MM.1S (cell line): ENCODE measurements around the gene EPB41L3.

Experiments
- DNase-seq: peaks from one replicate; pipeline ENCODE4 v3.0.0-alpha.2; 2015
- H2AFZ ChIP-seq: fragments of 300-600 bp; sonication (generic); 2 replicates; pipeline ENCODE4 v1.6.0; 2016; ENCODE audit warnings: antibody characterized with exemption, low read length
- H3F3A ChIP-seq: fragments of 300-600 bp; sonication (generic); 2 replicates; pipeline ENCODE4 v1.6.1; 2016; ENCODE audit warnings: mild to moderate bottlenecking, antibody characterized with exemption, low read length, moderate library complexity, mixed read lengths; ENCODE audit not compliant: insufficient read depth
- H3K27ac ChIP-seq: fragments of 300-600 bp; sonication (generic); 2 replicates; pipeline ENCODE4 v1.5.1; 2016; ENCODE audit warnings: mild to moderate bottlenecking, low read length
- H3K27me3 ChIP-seq: fragments of 300-600 bp; sonication (generic); replicated peaks from 2 replicates; pipeline ENCODE4 v1.6.0; 2016; ENCODE audit warnings: low read length; ENCODE audit not compliant: insufficient read depth
- H3K36me3 ChIP-seq: fragments of 300-600 bp; sonication (generic); replicated peaks from 2 replicates; pipeline ENCODE4 v1.6.1; 2016; ENCODE audit warnings: mild to moderate bottlenecking, low read length, mixed read lengths; ENCODE audit not compliant: insufficient read depth
- H3K4me1 ChIP-seq: fragments of 300-600 bp; sonication (generic); 2 replicates; pipeline ENCODE4 v1.6.1; 2016; ENCODE audit warnings: low read length, mixed read lengths
- H3K4me2 ChIP-seq: fragments of 300-600 bp; sonication (generic); 2 replicates; pipeline ENCODE4 v1.6.0; 2016; ENCODE audit warnings: low read depth, low read length
- H3K4me3 ChIP-seq: fragments of 300-600 bp; sonication (generic); 2 replicates; pipeline ENCODE4 v1.5.1; 2016; ENCODE audit warnings: low read length, mixed read lengths
- H3K79me2 ChIP-seq: fragments of 300-600 bp; sonication (generic); 2 replicates; pipeline ENCODE4 v1.6.1; 2016; ENCODE audit warnings: mixed run types, low read length, mixed read lengths
- H3K9ac ChIP-seq: fragments of 300-600 bp; sonication (generic); 2 replicates; pipeline ENCODE4 v1.6.1; 2016; ENCODE audit warnings: low read length, mixed read lengths
- H3K9me2 ChIP-seq: fragments of 300-600 bp; sonication (generic); replicated peaks from 2 replicates; pipeline ENCODE4 v1.6.1; 2016; ENCODE audit warnings: mild to moderate bottlenecking, low read length, mixed read lengths; ENCODE audit not compliant: insufficient read depth
- H3K9me3 ChIP-seq: fragments of 300-600 bp; sonication (generic); replicated peaks from 2 replicates; pipeline ENCODE4 v1.6.1; 2016; ENCODE audit warnings: mild to moderate bottlenecking, low read length, mixed read lengths; ENCODE audit not compliant: insufficient read depth
- H4K20me1 ChIP-seq: fragments of 300-600 bp; sonication (generic); 2 replicates; pipeline ENCODE4 v1.6.1; 2016; ENCODE audit warnings: mild to moderate bottlenecking, low read length, moderate library complexity, mixed read lengths; ENCODE audit not compliant: insufficient read depth
- EZH2 ChIP-seq: fragments of 300-600 bp; sonication (generic); optimal IDR thresholded peaks from 2 replicates; pipeline ENCODE3; 2017; ENCODE audit warnings: low read depth, mild to moderate bottlenecking, antibody characterized with exemption, low read length, mixed read lengths
- EZH2phosphoT487 ChIP-seq: fragments of 300-600 bp; sonication (generic); IDR thresholded peaks from 2 replicates; pipeline ENCODE4 v1.6.1; 2018; ENCODE audit warnings: antibody characterized with exemption, low read length
- TF ChIP-seq, protein P1 (sequence below): fragments of 300-600 bp; sonication (generic); IDR thresholded peaks from 2 replicates; pipeline ENCODE4 v1.5.1; 2016; ENCODE audit warnings: antibody characterized with exemption, low read length, mixed read lengths

The EPB41L3 gene

DNA sequence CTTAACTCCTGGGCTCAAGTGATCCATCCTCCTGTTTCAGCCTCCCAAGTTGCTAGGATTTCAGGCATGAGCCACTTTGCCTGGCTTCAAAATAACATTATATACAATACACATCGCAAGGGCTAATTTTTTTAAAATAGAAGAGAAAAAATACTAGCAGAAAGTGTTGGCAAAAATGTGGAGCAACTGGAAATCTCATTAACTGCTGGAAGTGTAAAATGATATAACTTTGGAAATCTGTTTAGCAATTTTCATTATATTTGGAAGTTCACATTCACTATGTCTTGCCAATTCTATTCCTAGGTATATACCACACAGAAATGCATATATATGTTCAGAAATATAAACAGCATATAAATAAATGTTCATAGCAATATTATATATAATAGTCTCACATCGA is 193.2 kb downstream of the EPB41L3 start:
- TF ChIP-seq, protein P1, sequence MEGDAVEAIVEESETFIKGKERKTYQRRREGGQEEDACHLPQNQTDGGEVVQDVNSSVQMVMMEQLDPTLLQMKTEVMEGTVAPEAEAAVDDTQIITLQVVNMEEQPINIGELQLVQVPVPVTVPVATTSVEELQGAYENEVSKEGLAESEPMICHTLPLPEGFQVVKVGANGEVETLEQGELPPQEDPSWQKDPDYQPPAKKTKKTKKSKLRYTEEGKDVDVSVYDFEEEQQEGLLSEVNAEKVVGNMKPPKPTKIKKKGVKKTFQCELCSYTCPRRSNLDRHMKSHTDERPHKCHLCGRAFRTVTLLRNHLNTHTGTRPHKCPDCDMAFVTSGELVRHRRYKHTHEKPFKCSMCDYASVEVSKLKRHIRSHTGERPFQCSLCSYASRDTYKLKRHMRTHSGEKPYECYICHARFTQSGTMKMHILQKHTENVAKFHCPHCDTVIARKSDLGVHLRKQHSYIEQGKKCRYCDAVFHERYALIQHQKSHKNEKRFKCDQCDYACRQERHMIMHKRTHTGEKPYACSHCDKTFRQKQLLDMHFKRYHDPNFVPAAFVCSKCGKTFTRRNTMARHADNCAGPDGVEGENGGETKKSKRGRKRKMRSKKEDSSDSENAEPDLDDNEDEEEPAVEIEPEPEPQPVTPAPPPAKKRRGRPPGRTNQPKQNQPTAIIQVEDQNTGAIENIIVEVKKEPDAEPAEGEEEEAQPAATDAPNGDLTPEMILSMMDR = no peak
- no peak for TF ChIP-seq EZH2phosphoT487
- no peak for TF ChIP-seq EZH2
- Histone ChIP-seq H3K9me3 (no peaks in the 10 kb centered on the region), H4K20me1 (no peaks in the 10 kb centered on the region), H3K27ac (no peak overlapping the region), H3K27me3 (no peaks in the 10 kb centered on the region), H3K4me1 (no peaks in the 10 kb centered on the region), H3K4me2 (no peak overlapping the region), H3K36me3 (no peaks in the 10 kb centered on the region), H3K9me2 (no peaks in the 10 kb centered on the region), H3F3A (no peaks in the 10 kb centered on the region), H3K9ac (no peak overlapping the region), H3K4me3 (no peak overlapping the region), H3K79me2 (no peaks in the 10 kb centered on the region), H2AFZ (no peak overlapping the region)
- no peak for DNase-seq
